Neural progenitor cell (in vitro differentiated cells): Measurements from ENCODE around the gene TGFB1I1.

Source experiments
- EZH2 ChIP-seq: fragments of 200-600 bp; sonication (generic); IDR thresholded peaks from 2 replicates; pipeline ENCODE4 v1.6.1; 2017; ENCODE audit warnings: antibody characterized with exemption, mild to moderate bottlenecking, moderate library complexity
- TF ChIP-seq, protein P1 (sequence below): fragments of 200-600 bp; sonication (generic); IDR thresholded peaks from 2 replicates; pipeline ENCODE4 v1.5.1; 2017; ENCODE audit warnings: antibody characterized with exemption, mild to moderate bottlenecking

DNA sequence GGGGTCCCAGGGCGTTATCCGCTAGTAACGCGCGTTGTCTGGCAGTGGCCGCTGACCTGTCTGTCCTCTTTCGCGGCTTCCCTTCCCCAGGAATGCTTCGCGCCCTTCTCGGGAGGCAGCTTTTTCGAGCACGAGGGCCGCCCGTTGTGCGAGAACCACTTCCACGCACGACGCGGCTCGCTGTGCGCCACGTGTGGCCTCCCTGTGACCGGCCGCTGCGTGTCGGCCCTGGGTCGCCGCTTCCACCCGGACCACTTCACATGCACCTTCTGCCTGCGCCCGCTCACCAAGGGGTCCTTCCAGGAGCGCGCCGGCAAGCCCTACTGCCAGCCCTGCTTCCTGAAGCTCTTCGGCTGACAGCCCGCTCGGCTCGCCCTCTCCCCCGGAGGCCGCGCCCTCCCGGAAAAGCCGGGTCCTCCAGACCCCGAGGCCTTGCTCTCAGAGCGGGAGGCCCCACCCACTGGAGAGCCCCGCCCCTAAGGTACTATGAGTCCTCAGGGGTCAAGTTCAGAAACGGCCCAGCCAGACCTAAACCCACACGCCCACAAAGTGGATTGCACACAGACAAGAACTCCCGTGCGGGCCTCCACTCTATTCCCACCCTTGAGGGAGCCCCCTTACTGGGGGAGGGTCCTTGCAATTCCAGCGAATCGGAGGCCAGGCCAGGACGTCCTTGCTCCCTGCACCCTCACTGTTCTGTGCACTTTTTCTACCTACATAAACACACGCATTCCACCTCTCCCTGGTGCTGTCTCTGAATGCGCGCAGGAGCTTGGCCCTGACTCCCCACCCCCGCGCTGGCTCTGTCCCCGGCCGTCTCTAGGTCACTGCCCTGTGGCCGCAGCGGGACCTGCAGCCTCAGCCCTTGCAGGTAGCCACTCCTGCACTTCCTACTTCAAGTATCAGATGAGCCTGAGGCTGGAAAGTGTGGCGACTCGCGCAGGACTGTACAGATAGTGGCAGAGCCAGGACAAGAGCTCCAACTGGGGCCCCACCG is 5.6 kb downstream of the TGFB1I1 start:
- TF ChIP-seq, protein P1, sequence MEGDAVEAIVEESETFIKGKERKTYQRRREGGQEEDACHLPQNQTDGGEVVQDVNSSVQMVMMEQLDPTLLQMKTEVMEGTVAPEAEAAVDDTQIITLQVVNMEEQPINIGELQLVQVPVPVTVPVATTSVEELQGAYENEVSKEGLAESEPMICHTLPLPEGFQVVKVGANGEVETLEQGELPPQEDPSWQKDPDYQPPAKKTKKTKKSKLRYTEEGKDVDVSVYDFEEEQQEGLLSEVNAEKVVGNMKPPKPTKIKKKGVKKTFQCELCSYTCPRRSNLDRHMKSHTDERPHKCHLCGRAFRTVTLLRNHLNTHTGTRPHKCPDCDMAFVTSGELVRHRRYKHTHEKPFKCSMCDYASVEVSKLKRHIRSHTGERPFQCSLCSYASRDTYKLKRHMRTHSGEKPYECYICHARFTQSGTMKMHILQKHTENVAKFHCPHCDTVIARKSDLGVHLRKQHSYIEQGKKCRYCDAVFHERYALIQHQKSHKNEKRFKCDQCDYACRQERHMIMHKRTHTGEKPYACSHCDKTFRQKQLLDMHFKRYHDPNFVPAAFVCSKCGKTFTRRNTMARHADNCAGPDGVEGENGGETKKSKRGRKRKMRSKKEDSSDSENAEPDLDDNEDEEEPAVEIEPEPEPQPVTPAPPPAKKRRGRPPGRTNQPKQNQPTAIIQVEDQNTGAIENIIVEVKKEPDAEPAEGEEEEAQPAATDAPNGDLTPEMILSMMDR, result peak; percentile 37
- TF ChIP-seq EZH2, result peak; percentile 88
